T follicular helper cell (primary cell): ENCODE measurements around the gene GLB1L3.
A peak's percentile ranks its signal among the peaks of the same experiment; 100 is the strongest.

ENCODE experiments used
- DNase-seq: peaks from one replicate; pipeline ENCODE4 v3.0.0-alpha.2; 2020; ENCODE audit warnings: low read depth
- total RNA-seq, 2 experiments: gene quantifications; one replicate each; lab custom pipeline; 2026; lab: John Stamatoyannopoulos, UW

Gene GLB1L3, protein sequence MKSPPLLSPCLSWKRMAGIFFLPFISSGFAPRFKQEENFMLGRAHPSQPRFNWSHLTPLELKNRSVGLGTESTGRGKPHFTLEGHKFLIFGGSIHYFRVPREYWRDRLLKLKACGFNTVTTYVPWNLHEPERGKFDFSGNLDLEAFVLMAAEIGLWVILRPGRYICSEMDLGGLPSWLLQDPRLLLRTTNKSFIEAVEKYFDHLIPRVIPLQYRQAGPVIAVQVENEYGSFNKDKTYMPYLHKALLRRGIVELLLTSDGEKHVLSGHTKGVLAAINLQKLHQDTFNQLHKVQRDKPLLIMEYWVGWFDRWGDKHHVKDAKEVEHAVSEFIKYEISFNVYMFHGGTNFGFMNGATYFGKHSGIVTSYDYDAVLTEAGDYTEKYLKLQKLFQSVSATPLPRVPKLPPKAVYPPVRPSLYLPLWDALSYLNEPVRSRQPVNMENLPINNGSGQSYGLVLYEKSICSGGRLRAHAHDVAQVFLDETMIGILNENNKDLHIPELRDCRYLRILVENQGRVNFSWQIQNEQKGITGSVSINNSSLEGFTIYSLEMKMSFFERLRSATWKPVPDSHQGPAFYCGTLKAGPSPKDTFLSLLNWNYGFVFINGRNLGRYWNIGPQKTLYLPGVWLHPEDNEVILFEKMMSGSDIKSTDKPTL
- 1.6 to 3.3 reads per million in 2 experiments for total RNA-seq

DNA sequence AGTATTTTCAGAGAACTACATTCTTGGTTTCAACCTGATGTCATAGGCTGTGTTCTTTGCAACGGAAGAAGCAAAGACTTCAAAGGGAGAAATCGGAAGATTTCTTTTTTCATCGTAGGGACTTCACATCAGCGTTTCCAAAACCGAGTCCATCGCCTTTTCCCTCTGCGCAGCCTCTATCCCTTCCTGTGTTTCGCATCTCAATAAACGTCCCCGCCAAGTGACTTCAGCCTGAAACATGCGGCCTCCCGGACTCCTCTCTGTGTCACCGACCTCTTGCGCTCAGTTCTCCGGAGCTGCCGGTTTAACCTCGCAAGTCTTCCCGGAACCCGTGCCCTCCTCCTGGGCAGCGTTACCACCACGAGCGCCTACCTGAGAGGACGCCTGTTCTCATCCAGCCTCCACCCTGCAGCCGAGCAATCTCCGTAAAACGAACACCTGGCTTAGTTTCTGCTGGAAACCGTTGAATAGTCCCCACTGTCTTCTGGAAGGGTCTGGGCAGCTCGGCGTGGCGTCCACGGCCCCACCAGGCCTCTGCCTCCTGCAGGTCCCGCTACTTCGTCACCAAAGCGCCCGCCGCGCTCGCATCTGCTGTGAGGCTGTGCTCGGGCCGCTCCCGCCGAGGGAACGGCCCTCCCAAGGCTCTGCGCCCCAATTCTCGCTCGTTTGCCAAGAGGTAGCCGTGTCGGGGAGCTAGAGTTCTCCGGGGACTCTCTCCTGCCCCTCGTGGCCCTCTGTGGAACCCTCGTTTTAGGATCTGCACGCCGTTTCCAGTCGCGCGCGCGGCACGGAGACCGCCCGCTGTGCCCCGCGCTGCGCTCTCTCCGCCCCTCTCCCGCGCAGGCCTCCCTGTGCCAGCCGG, at the start of gene GLB1L3:
GLB1L3 (plus strand) TSS at position 846 of the 862 bp plus-strand sequence. CDS start 362 bp downstream, outside the sequence.
- peak; percentile 71 for DNase-seq

DNA sequence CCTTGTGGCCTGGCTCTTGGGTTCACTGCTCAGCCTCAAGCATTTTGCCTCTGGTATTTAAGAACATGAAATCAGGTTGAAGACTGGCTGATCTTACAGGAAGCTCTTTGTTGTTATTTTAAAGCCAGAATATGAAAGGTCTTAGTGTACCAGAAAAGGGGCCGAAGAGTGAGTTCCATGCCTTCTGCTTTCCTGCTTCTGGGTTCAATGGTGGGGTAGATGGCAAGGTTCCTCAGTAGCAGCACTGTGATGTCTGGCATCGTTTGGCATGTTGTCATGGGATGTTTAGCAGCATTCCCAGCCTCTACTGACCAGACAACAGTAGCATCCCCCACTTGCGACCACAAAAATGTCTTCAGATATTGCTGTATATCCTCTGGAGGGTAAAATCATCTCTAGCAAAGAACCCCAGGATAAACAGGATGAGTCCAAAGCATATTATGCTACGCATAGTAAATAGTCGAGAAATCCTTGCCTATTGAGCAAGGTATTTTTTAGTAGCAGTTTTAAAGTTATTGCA, 49.3 kb upstream of the GLB1L3 start:
- no peak for DNase-seq

DNA sequence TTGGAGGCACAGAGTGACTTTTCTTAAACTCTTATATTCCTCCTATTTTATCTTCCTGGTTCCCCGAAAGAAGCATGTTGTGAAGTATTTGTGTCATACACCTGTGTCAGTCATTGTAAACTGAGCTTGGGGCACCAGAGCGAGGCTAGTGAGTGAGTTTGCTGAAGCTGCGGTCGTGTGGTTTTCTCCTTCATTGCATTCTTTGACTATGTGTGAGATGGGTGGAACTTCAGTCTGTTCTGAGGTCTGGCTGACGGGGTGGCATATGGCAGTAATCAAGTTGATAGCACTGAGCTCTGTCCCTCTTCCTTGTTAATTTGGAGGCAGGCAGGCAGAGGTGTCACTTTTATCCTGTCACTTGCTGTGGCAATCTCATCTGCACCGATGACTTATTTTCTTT, 47.6 kb upstream of the GLB1L3 start:
- DNase-seq = no peak

DNA sequence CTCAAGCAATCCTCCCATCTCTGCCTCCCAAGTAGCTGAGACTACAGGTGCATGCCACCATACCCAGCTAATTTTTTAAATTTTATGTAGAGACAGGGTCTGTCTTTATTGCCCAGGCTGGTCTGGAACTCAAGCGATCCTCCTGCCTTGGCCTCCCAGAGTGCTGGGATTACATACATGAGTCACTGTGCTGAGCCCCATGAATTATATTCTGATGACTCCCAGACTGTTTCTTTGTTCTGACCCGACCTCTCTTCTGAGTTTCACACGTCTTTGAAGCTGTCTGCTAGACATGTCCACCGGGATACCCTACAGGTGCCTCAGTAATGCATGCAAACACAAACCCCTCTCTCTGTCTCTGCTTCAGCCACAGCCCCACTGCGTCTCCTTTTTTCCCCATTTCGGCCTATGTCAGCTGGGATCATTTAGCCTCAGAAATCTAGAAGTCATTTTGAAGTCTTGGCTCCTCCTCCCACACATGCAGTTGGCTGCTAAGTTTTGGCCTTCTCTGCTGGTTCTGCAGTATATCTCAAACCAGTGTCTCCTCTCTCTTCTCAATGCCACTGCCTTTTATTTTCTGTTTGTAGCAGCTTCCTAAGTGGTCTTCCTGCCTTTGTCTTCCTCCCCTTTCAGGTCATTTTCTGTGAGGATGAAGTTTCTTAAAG, 46.9 kb upstream of the GLB1L3 start:
- no peak for DNase-seq

DNA sequence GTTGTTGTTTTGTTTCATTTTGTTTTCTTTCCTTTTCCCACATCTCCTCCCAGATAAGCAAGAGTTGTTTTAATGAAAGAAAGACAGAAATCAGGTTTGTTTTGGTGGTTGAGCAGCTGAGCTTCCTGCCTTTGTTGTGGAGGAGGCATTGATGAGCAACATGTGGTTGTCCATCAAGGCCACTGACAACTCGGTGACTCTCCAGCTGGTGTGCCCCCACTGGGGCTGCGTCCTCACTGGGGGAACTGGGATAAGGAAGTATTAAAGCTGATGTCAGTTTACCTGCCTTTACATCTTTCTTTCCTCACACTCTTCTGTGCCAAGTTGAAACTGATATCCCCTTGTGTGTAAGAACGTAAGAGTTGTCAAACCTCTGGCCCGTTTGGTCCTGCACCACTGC, 45.8 kb upstream of the GLB1L3 start:
- no peak for DNase-seq

DNA sequence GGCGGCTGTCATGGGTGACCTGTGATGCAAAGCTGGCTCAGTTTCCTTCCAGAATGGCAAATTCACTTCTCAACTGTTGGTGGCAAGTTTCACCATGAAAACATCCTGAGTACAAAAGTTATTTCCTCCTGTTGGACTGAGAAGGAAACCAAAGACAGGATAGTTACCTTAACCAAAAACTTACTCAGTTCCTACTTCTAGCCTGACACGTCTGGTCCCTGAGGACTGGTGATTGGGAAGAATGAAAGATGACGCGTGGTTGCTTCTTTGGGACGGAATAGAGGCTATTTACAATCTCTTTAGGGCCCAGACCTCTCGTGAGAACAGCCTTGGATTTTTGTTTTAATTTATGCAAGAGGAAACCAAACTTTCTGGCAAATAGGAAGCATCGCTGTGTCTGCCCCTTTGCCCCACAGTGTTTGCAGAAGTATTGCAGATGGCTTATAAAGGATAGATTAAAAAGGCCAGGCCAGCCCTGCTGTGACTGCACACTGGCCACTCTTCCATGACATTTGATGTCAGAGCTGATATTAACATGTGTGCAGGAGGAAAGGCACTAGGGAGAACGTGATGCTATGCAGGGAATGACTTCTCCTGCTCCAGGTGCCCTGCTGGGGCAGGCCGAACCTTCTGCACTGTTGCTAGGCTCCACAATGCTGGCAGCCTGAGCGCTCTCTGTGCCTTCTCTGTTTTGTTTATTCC, 44.1 kb upstream of the GLB1L3 start:
- DNase-seq = no peak

DNA sequence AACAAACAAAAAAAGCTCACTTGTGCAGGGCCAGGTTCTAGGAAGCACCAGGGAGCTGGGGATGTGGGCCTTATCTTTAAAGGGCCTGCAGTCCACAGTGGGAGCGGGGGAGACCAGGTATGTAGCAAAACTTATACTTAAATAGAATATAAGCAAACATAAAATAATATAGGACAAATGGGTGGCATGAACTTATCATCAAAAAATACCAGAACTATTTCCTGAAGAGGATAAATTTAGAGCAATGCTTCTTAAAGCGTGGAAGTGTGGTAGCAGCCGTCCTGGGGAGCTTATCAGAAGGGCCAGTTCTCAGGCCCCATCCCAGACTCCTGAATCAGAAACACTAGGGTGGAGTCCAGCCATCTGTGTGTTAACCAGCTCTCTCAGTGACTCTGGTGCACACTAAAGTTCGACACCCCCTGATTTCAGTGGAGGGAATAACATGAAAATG, 42.4 kb upstream of the GLB1L3 start:
- DNase-seq = no peak

DNA sequence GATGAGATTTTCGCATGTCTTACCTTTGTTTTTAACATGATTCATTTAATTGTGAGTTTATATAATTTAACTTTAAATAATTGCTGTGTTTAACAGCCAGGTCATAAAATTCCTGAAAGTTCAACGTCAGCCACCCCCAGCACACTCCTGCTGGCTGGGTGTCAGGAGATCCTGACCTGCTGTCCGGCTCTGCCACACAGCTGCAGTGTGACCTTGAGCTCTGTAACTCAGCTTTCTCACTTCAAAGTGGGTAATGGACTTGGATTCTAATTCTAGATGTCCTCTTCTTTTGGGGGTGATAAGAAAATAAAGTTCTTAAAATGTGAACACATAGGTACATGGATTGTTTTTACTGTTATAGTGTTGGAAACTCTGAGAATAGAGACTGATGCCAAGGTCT, 40.8 kb upstream of the GLB1L3 start:
- DNase-seq = no peak

DNA sequence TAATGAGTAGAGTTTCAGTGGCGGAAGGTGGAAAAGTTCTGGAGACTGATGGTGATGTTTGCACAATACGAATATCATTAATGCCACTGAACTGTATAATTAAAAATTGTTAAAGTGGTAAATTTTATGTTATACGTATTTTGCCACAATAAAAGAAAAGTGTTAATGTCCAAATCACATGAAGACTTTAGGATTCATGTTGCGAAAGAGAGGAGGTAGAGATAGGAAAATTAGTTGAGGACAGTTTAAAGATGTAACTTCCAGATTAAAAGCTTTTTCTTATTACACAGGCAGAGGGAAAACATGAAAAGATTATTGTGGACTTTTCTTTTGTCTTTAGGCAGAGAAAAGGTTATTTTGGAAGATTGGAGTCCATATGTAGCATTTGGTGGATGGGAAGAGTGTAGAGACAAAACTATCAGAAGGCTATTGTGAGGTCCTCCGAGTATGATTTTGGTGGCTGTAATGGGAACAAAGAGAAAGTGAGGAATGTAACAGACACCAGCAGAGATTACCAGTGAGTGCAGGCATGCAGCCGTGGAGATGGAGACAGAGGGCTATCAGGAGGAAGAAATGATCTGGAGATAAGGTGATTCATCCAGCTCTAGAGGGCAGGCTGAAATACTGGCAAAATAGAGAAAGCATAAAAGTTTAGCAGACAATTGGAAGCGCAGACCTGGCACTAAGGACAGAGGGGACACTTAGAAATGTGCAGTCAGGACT, 39.2 kb upstream of the GLB1L3 start:
- DNase-seq = no peak

DNA sequence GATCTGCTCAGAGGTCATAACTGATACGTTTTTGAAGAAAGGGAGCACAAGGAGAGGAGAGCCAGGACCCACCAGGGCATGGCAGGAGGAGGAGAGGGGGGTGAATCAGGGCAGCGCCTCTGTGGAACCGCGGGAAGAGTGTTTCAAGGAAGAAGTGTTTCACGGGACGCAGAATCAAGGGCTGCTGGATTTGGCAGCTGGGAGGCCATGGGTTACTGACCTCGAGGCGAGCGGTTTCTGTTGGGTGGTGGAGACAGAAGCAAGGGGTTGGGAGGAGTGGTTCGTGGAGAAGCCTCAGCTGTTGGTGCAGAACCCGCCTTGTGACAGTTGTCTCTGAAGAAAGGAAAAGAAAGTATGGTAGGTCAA, 38.6 kb upstream of the GLB1L3 start:
- no peak for DNase-seq

DNA sequence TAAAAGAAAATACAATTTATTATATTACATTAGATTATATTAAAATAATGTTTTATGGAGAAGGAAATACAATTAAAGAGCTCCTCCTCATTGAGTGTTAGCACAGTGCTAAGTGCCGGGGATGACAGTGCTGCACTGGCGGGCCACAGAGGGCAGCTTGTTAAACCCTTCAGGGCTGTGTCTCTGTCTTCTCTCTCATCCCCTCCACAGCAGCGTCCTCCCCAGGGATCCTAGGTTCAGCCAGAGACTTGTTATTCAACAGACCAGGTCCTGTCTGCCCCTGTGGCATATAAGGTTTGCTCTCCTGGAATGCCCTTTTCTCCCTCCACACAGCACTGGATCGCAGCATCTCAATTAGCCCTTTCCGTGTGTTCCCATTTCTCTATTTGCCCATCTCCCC, 37.2 kb upstream of the GLB1L3 start:
- DNase-seq = no peak

DNA sequence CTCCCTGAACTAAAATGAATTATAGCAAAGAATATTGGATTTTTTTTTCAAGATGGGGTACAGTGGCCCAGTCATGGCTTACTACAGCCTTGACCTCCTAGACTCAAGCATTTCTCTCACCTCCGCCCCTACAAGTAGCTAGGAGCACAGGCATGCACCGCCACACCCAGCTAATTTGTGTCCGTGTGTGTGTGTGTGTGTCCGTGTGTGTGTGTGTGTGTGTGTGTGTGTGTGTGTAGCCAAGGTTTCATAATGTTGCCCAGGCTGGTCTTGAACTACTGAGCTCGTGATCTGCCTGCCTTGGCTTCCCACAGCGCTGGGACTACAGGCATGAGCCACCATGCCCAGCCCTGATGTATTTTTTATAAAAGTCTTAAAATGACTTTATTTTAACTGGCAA, 35.6 kb upstream of the GLB1L3 start:
- DNase-seq = no peak

DNA sequence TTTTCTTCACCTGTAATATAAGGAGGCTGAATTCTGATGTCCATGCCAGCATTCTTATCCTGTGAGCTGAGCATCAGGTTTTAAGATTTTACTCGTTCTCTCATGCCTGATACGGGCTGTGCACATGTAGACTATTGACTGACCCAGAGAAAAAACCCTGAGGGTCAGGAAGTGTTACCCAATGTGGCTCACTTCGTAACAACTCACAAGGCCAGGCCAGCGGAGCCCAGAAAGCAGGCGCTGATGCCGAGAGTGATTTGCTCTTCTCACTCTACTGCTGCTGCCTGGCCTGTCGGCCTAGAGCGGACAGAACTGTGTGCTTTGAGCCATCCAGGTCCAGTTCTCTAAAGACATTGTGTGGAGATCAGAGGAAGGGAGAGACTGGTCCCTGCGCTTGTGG, 33.8 kb upstream of the GLB1L3 start:
- DNase-seq = no peak

DNA sequence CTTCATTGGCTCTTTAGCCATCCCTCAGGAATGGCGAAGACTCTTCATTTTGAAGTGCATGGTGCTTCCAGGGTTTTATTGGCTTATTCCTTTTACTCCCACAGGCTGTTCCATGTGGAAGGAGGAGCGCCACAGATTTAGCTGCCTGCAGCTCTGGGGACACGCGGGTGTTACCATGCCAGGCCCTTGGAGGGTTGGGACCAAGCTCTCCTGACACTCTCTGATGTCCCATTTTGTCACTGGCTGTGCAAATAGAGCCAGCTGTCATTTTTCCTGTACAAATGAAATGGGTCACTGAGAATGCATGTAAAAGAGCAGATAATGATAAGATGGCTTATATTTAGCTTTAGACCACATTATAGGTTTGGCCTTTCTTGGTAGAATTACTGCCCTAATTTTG, 32.3 kb upstream of the GLB1L3 start:
- DNase-seq = no peak

DNA sequence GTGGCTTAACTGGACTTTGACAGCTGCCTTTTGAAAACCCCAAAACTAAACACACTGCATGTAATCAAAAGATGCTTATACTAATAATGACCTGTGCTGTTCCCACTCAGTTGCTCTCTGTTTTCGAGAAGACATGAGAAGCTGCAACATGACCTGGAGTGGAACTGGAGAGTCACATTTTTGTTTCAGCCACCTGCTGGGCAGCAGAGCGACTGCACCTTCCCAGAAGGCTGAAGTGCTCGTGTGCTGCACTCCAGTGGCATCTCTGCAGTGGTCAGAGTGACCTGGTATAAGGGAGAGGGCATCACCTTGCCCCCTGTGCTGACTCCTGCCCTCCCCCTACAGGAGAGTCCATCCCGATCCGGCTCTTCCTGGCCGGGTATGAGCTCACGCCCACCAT, 31.6 kb upstream of the GLB1L3 start:
- no peak for DNase-seq

DNA sequence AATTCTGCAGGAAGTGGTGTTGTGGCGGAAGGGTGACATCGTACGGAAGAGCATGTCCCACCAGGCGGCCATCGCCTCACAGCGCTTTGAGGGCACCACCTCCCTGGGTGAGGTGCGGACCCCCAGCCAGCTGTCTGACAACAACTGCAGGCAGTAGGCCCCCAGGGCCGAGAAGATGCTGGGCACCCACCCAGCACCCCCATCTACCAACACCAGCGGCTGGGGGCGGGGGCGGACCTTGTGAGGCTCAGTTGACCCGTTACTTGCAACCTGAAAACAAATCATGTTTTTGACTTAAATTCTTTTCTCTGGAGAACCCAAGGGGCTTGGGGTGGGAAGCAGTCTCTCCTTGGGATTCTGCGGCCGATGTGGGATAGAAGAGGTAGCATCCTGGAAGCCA, 30.7 kb upstream of the GLB1L3 start:
- no peak for DNase-seq

DNA sequence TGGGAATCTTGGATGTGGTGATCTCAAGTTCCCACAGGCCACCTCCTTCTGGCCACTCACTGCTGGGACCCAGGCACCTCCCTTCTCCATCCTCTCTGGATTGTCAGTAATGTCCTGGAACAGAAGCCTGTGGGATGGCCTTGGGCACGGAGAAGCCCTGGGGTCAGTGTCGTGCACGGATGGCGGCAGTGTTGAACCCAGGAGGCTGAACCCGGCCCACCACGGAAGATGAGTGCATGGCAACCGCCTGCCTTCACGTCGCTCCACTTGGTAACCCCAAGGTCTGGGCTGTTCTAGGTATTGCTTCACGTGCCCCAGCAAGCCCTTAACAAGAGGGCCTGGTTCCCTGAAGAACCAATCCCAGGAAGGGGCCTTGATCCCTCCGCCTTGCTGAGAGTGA, 30.1 kb upstream of the GLB1L3 start:
- no peak for DNase-seq

DNA sequence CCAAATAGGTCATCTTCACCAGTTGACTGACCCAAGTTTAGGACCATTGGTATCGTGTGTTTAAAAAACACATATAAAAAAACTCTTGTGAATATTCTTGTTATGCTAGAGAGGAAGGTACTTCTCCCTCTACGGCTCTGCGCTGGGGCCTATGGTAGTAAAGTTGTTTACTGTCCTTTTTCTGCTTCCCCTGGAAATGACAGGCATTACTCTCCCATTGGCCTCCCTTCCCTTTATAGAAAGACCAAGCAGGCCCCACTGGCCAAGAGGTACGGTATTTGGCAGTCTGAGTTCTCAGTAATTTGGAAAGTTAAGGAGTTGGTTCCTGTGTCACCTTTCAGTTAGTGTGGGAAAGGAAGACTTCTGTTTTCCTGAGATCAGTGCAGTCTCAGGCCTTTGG, 29.5 kb upstream of the GLB1L3 start:
- DNase-seq = no peak

DNA sequence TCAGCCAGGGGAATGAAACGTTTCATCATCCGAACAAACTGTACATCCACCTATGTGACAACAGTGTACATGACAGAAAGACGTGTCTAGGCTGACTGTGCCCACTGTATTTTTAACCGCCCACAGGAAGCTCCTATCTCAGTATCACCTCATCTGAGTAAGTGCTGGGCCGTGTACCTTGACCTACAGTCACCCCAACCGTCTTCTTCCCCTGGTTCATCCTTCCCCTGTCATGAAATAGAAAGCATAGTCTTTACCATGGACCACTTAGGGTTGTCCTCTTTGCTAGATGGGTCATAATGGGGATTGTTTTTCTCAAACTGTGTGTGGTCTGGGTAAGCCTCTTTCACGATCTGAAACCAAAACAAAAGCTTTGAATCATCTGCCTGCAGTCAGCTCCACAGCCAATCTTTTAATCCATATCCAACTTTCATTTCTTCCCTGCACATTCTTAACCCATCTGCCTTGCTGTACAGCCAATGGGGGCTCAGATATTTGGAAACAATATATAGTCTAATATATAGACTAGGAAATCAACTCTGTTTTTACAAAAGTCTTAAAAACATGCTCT, 27.2 kb upstream of the GLB1L3 start:
- DNase-seq = no peak

DNA sequence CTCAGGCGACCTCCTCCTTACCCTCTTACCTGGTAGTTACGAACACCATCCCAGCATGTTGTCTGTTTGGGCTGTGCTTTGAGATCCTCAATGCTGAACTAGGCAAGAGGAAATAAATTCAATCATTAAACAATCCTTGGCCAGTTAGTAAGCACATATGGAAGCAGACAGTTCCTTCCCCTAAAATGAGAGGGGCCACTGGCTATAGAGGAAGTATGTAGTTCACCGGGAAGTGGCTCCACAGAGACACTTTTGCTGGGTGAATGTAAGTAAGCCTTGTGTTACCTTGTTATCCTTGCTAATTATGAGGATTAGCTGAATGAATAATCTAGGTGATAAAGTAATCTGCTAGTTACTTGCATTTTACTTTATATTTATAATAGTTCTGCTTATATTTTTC, 25.9 kb upstream of the GLB1L3 start:
- DNase-seq = no peak
